ENCODE data around the gene PLA2G6.
A peak's percentile ranks its signal among the peaks of the same experiment; 100 is the strongest.

The PLA2G6 gene

DNA sequence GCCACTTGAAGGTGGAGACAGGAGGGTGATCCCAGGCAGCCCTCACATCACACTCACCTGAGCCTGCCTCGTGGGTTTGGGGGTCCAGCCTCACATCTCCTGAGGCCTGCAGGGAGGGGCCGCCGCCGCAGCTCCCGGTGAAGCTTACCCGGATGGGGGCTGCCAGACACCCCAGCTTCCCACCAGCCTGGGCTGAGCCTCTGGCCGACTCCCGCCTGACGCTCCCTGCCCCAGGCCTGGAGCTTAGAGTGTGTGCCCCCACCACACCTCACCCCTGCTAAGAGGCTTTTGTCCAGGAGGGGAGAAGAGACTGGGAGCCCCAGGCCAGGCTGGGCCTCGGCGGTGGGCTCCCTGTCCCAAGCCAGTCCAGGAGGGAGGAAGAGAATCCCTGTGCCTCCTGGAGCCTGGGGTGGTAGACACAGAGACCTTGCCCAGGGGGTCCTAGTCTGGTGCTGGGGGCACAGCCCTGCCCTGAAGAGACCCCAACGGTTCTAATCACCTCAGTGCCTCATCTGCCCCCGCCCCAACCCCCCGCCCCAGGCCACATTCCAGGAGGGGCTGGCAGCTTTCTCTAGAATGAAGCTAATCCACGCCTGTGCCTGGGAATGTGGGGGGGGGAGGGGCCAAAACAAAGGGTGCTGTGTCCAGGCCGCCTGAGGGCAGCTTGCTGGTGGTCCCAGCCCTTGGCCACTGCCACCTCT lies 97.5 kb downstream of the PLA2G6 start, which contains the start of gene SLC16A8:
TSS of gene SLC16A8 (minus strand) at position 254 of the 701 bp plus-strand sequence. CDS start 1,311 bp downstream, outside the sequence.
- Histone ChIP-seq H3K27me3 (ENCODE audit: control insufficient read depth in 3 of 3, insufficient read depth in 3 of 3, low read depth in 1 of 3, low read length in 3 of 3) (peaks cover 0 to 32% (median 7%) of the 10 kb centered on the region in 3 experiments), H2AK5ac (ENCODE audit: low read depth, low read length) (peak within 1 kb of the TSS; percentile 100), H2BK120ac (ENCODE audit: low read depth, low read length) (peak within 1 kb of the TSS; percentile 93), H3K9me3 (replicated peaks in 1 of 2; ENCODE audit: control insufficient read depth in 2 of 2, insufficient read depth in 1 of 2, low read depth in 1 of 2, low read length in 2 of 2) (no peaks in the 10 kb centered on the region), H2AFZ (ENCODE audit: low read length) (peak within 1 kb of the TSS; percentile 69), H4K91ac (ENCODE audit: low read depth, low read length, poor library complexity) (peak within 1 kb of the TSS; percentile 96), H2BK12ac (ENCODE audit: low read length) (peak within 1 kb of the TSS; percentile 100), H3K23ac (ENCODE audit: low read depth, low read length, poor library complexity) (peak within 1 kb of the TSS; percentile 98), H3K9ac (ENCODE audit: low read depth, low read length, poor library complexity) (peak within 1 kb of the TSS; percentile 50), H3K79me1 (ENCODE audit: low read depth, low read length) (peaks cover 4% of the 10 kb centered on the region), H3K18ac (ENCODE audit: low read length) (peak within 1 kb of the TSS; percentile 97), H2BK15ac (ENCODE audit: low read length) (peak within 1 kb of the TSS; percentile 100), H3K4me1 (ENCODE audit: control insufficient read depth in 2 of 2, insufficient read depth in 1 of 2, low read depth in 1 of 2, low read length in 2 of 2) (peaks cover 10 to 55% of the 10 kb centered on the region in 2 donors), H3K14ac (ENCODE audit: low read length) (peak within 1 kb of the TSS; percentile 90), H3K36me3 (replicated peaks in 1 of 2; ENCODE audit: control insufficient read depth in 2 of 2, insufficient read depth in 2 of 2, low read length in 2 of 2) (peaks cover 0 to 2% of the 10 kb centered on the region in 2 donors), H2BK5ac (ENCODE audit: low read length) (peak within 1 kb of the TSS; percentile 85), H3K4me3 (ENCODE audit: low read length in 2 of 2) (no peak within 1 kb of the TSS), H3K4me2 (ENCODE audit: insufficient read depth, low read length, poor library complexity, severe bottlenecking) (peak within 1 kb of the TSS; percentile 45), H3K4ac (ENCODE audit: low read length) (peak within 1 kb of the TSS; percentile 84), H4K8ac (ENCODE audit: low read depth, low read length) (peak within 1 kb of the TSS; percentile 92), H3K27ac (replicated peaks; ENCODE audit: low read length) (peak within 1 kb of the TSS; percentile 69)
- WGBS, 2 donors (ENCODE audit: extremely low coverage in 2 of 2, insufficient read length in 2 of 2, insufficient replicate concordance in 1 of 2), result no CpG with 5 or more reads among the region's 16 CpGs
- DNase-seq (ENCODE audit: low spot score), result peak; percentile 54

DNA sequence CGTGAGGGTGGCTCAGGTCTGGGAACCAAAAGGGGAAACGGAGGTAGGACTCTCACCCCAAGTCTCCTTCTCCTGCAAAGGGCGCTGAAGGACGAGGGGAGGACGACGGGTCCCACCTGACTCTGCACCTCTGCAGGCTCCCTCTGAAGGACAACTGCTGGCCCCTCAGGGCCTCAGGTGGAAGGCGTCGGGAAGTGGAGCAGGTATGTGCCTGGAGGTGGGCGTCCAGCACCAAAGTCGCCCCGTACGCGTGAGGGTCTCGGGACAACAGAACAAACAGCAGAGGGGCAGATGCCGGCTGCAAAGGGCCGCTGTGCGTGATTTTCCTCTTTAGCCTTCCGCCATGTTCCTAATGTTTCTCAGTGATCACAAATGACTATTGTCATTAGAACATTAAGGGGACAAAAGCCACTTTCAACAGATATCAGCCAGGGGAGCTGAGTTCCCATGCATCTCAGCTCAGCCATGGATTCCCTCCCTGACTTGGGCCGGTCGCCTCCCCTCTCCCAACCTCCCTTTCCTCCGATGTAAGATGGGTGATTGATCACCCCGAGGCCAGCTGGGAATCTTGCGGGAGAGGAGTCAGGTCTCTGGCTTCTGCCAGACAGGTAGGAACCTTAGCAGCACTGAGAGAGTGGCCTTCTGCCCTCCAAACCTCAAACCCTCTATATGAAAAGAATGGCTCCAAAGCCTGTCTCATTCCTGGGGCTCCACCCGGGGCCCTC lies 98.5 kb downstream of the PLA2G6 start:
- H2BK12ac ChIP-seq (ENCODE audit: low read length), result peak overlapping the region; percentile 84
- DNase-seq (ENCODE audit: low spot score), result no peak
- H3K9me3 ChIP-seq (replicated peaks in 1 of 2; ENCODE audit: control insufficient read depth in 2 of 2, insufficient read depth in 1 of 2, low read depth in 1 of 2, low read length in 2 of 2), result no peaks in the 10 kb centered on the region

DNA sequence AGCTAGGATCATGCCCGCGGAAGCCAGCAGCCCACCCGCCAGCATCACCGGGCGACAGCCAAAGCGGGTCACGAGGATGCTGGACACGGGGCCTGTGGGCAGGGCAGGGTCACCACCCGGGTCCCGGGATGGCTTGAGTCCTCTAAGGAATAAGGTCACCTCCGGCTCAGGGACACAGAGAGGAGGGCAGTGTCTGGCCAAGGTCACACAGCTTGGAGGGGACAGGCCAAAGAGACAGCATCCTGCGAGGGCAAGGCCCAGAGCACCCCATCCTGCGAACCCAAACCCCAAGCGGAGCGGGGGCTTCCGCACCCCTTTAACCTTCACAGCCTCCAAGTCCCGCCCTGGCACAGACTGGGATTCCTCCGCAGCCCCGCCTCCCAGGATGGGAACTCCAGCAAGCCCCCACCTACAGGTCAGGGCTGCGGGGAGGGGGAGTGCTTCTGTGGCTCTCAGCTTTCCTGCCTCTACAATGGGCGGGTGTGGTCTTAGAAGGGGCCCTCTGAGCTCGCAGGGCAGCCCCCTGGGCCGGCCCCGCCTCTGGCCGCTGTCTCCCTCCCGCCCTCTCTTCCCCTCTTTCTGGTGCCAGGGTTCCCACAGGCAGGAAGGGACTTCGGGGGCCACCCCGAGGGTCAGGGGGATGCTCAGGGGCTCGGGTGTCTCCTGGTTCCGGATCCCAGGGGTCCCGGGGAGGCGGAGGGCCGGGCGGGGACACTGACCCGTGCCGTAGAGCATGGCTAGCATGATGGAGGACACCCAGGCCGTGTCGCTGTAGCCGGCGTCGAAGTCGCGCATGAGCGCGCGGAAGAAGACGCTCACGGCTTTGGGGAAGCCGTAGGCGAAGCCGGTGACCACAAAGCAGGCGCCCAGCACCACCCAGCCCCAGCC lies 99.4 kb downstream of the PLA2G6 start:
- no peak overlapping the region for H3K4ac ChIP-seq (ENCODE audit: low read length)
- no peak overlapping the region for H4K8ac ChIP-seq (ENCODE audit: low read depth, low read length)
- peak overlapping the region; percentile 100 for H2BK15ac ChIP-seq (ENCODE audit: low read length)
- peak overlapping the region; percentile 84 for H2BK12ac ChIP-seq (ENCODE audit: low read length)
- DNase-seq (ENCODE audit: low spot score), result no peak
- H2BK5ac ChIP-seq (ENCODE audit: low read length), result peak overlapping the region; percentile 85
- H3K23ac ChIP-seq (ENCODE audit: low read depth, low read length, poor library complexity), result peak overlapping the region; percentile 94
- H3K4me2 ChIP-seq (ENCODE audit: insufficient read depth, low read length, poor library complexity, severe bottlenecking), result peak overlapping the region; percentile 11
- no peak overlapping the region for H3K4me3 ChIP-seq (ENCODE audit: low read length in 2 of 2)
- H2AK5ac ChIP-seq (ENCODE audit: low read depth, low read length), result peak overlapping the region; percentile 84
- H3K18ac ChIP-seq (ENCODE audit: low read length), result peak overlapping the region; percentile 97
- H2AFZ ChIP-seq (ENCODE audit: low read length), result no peak overlapping the region
- H3K27me3 ChIP-seq (ENCODE audit: control insufficient read depth in 3 of 3, insufficient read depth in 3 of 3, low read depth in 1 of 3, low read length in 3 of 3), result peaks cover 0 to 29% (median 7%) of the 10 kb centered on the region in 3 experiments
- H3K9ac ChIP-seq (ENCODE audit: low read depth, low read length, poor library complexity), result no peak overlapping the region
- peaks cover 0 to 2% of the 10 kb centered on the region in 2 donors for H3K36me3 ChIP-seq (replicated peaks in 1 of 2; ENCODE audit: control insufficient read depth in 2 of 2, insufficient read depth in 2 of 2, low read length in 2 of 2)
- H3K9me3 ChIP-seq (replicated peaks in 1 of 2; ENCODE audit: control insufficient read depth in 2 of 2, insufficient read depth in 1 of 2, low read depth in 1 of 2, low read length in 2 of 2), result no peaks in the 10 kb centered on the region
- no peak overlapping the region for H3K27ac ChIP-seq (replicated peaks; ENCODE audit: low read length)
- no peak overlapping the region for H2BK120ac ChIP-seq (ENCODE audit: low read depth, low read length)
- no CpG with 5 or more reads among the region's 52 CpGs for WGBS, 2 donors (ENCODE audit: extremely low coverage in 2 of 2, insufficient read length in 2 of 2, insufficient replicate concordance in 1 of 2)
- H3K4me1 ChIP-seq (ENCODE audit: control insufficient read depth in 2 of 2, insufficient read depth in 1 of 2, low read depth in 1 of 2, low read length in 2 of 2), result peaks cover 10 to 47% of the 10 kb centered on the region in 2 donors
- H3K14ac ChIP-seq (ENCODE audit: low read length), result peak overlapping the region; percentile 71
- H3K79me1 ChIP-seq (ENCODE audit: low read depth, low read length), result peaks cover 4% of the 10 kb centered on the region
- H4K91ac ChIP-seq (ENCODE audit: low read depth, low read length, poor library complexity), result no peak overlapping the region

More for the DNA sequence above, 98.5 kb downstream of the PLA2G6 start:
- H3K4me1 ChIP-seq (ENCODE audit: control insufficient read depth in 2 of 2, insufficient read depth in 1 of 2, low read depth in 1 of 2, low read length in 2 of 2), result peaks cover 10 to 51% of the 10 kb centered on the region in 2 donors
- H2AK5ac ChIP-seq (ENCODE audit: low read depth, low read length), result peak overlapping the region; percentile 84
- H3K27ac ChIP-seq (replicated peaks; ENCODE audit: low read length), result peak overlapping the region; percentile 12
- peak overlapping the region; percentile 98 for H3K23ac ChIP-seq (ENCODE audit: low read depth, low read length, poor library complexity)
- WGBS, 2 donors (ENCODE audit: extremely low coverage in 2 of 2, insufficient read length in 2 of 2, insufficient replicate concordance in 1 of 2), result no CpG with 5 or more reads among the region's 24 CpGs
- H3K79me1 ChIP-seq (ENCODE audit: low read depth, low read length), result peaks cover 4% of the 10 kb centered on the region
- no peak overlapping the region for H3K9ac ChIP-seq (ENCODE audit: low read depth, low read length, poor library complexity)
- H2BK5ac ChIP-seq (ENCODE audit: low read length), result peak overlapping the region; percentile 85
- no peak overlapping the region for H4K8ac ChIP-seq (ENCODE audit: low read depth, low read length)
- H3K4me3 ChIP-seq (ENCODE audit: low read length in 2 of 2), result no peak overlapping the region
- no peak overlapping the region for H2AFZ ChIP-seq (ENCODE audit: low read length)
- H2BK15ac ChIP-seq (ENCODE audit: low read length), result peak overlapping the region; percentile 100
- H3K4ac ChIP-seq (ENCODE audit: low read length), result peak overlapping the region; percentile 43
- peak overlapping the region; percentile 97 for H3K18ac ChIP-seq (ENCODE audit: low read length)
- peak overlapping the region; percentile 69 for H2BK120ac ChIP-seq (ENCODE audit: low read depth, low read length)
- peaks cover 0 to 2% of the 10 kb centered on the region in 2 donors for H3K36me3 ChIP-seq (replicated peaks in 1 of 2; ENCODE audit: control insufficient read depth in 2 of 2, insufficient read depth in 2 of 2, low read length in 2 of 2)
- H4K91ac ChIP-seq (ENCODE audit: low read depth, low read length, poor library complexity), result peak overlapping the region; percentile 79
- peak overlapping the region; percentile 9 for H3K14ac ChIP-seq (ENCODE audit: low read length)
- H3K27me3 ChIP-seq (ENCODE audit: control insufficient read depth in 3 of 3, insufficient read depth in 3 of 3, low read depth in 1 of 3, low read length in 3 of 3), result peaks cover 0 to 29% (median 7%) of the 10 kb centered on the region in 3 experiments
- H3K4me2 ChIP-seq (ENCODE audit: insufficient read depth, low read length, poor library complexity, severe bottlenecking), result no peak overlapping the region

Measured in neuronal stem cell (in vitro differentiated cells).